ENCODE measurements around the gene IL3. TPM values are rescaled to one million over a fixed set of nuclear protein-coding genes. Genes with fewer than 3 reads are reported as not detected.

Gene IL3
- total and polyA plus RNA-seq, 9 of the 15 experiments (the other 6 are each of a cell fraction or from before 2014, with no cell fraction given), result not detected

GRCh38 chr5:132063090-132063911 lies 2.8 kb downstream of the IL3 start:
- Histone ChIP-seq H3K36me3 (ENCODE audit: control insufficient read depth, insufficient read depth, low read length) (no peaks in the 10 kb centered on the region), H2AFZ (ENCODE audit: low read depth, low read length) (peak overlapping the region; percentile 51), H3K4me3 (no peak overlapping the region), H3K9me3 (replicated peaks; ENCODE audit: control insufficient read depth, insufficient read depth, low read depth, low read length) (no peaks in the 10 kb centered on the region), H3K4me1 (replicated peaks in 1 of 2; ENCODE audit: control insufficient read depth in 2 of 2, insufficient read depth in 2 of 2, low read length in 2 of 2) (peaks cover 8 to 21% of the 10 kb centered on the region in 2 experiments; a peak in 4 of 5 replicates), H3K27me3 (ENCODE audit: control insufficient read depth in 2 of 2, insufficient read depth in 2 of 2, low read length in 2 of 2) (no peaks in the 10 kb centered on the region), H3K79me2 (ENCODE audit: control insufficient read depth, insufficient read depth, low read length) (no peaks in the 10 kb centered on the region), H4K20me1 (replicated peaks; ENCODE audit: control insufficient read depth, insufficient read depth, low read length) (no peaks in the 10 kb centered on the region), H3K9me1 (ENCODE audit: control insufficient read depth, insufficient read depth, low read length) (no peaks in the 10 kb centered on the region), H3K4me2 (ENCODE audit: insufficient read depth, low read length) (no peak overlapping the region), H3K9ac (ENCODE audit: insufficient read depth in 1 of 2, low read depth in 2 of 2, low read length in 2 of 2) (peak overlapping the region in 1 of 2 experiments; percentile 19; a peak in 1 of 4 replicates), H3K27ac (ENCODE audit: extremely low read depth, low read depth, low read length) (no peak overlapping the region)
- intact Hi-C loops (cut with micrococcal nuclease), result loop anchor here (1.0 to 10.0 kb wide), 5 partner anchors 55 to 640 kb away; no protein-coding TSS in a partner anchor
- in situ Hi-C loops (cut with MboI), result loop anchor here (25.0 kb wide), 1 partner anchor 324 kb away; no protein-coding TSS in a partner anchor
- DNase-seq (ENCODE audit: extremely low read depth in 1 of 4, low spot score in 3 of 4) (peak; percentile 85 to 91 (median 87)), FAIRE-seq (peak; percentile 98), ATAC-seq (peak; percentile 80)
- 16% methylated on average over 9 of the region's 9 CpGs for WGBS (ENCODE audit: insufficient coverage, low coverage, missing lambda C conversion rate)
- no TSS peak for BruUV-seq (replicated peaks)
- POLR2A ChIA-PET, result interaction anchor here (0.6 to 1.2 kb wide), 3 partner anchors 354 to 633 kb away, joined by 3 to 4 read pairs (median 3); no protein-coding TSS in a partner anchor
- CTCF ChIA-PET (ENCODE audit: low intra/inter-chr PET ratio), result interaction anchor here (0.5 to 2.5 kb wide), 5 partner anchors 114 to 640 kb away, joined by 3 to 15 read pairs (median 5); no protein-coding TSS in a partner anchor
- TF ChIP-seq ZNF398 (CRISPR knock-in tag; IDR thresholded peaks at IDR 0.05) (no peak), JUND (IDR thresholded peaks at IDR 0.05; ENCODE audit: borderline replicate concordance, low read depth, low read length) (peak; percentile 25; the same call in 1 of the 2 replicates), JUND (tag; IDR thresholded peaks at IDR 0.05; ENCODE audit: borderline replicate concordance, low read depth, low read length) (peak; percentile 13; the same call in 1 of the 3 replicates), KAT2B (IDR thresholded peaks at IDR 0.05; ENCODE audit: low read depth, low read length) (no peak), RAD21 (CRISPR knock-in tag; conservative IDR thresholded peaks at IDR 0.05 in 1 of 2, IDR thresholded peaks at IDR 0.05 in 1 of 2) (peak; percentile 76 to 95), ZNF311 (CRISPR knock-in tag; IDR thresholded peaks at IDR 0.05) (no peak), CC2D1A (IDR thresholded peaks at IDR 0.05) (peak; percentile 83), SMARCA4 (IDR thresholded peaks at IDR 0.05) (no peak), BRCA1 (IDR thresholded peaks at IDR 0.05) (no peak), BRCA1 (CRISPR knock-in tag; IDR thresholded peaks at IDR 0.05) (no peak), TOE1 (IDR thresholded peaks at IDR 0.05; ENCODE audit: borderline replicate concordance) (no peak), TOE1 (CRISPR knock-in tag; IDR thresholded peaks at IDR 0.05; ENCODE audit: borderline replicate concordance, low read depth) (no peak), YY1 (IDR thresholded peaks at IDR 0.05; ENCODE audit: borderline replicate concordance in 1 of 3, control insufficient read depth in 1 of 3, extremely low read depth in 1 of 3, insufficient read depth in 3 of 3, insufficient read length in 1 of 3, insufficient replicate concordance in 2 of 3, low read depth in 1 of 3, low read length in 2 of 3) (peak in 1 of 3 experiments; percentile 12), KDM1A (IDR thresholded peaks at IDR 0.05) (no peak), CREB1 (IDR thresholded peaks at IDR 0.05) (0 out of 2 replicates have a peak, but pooled peaks have one; percentile 16), CREB1 (CRISPR knock-in tag; IDR thresholded peaks at IDR 0.05) (no peak)

Measured in K562 (cell line).